AG09309 (cell line): ENCODE results near the gene DALRD3.

ENCODE experiments used
- DNase-seq: peaks from one replicate; pipeline ENCODE4 v3.0.0-alpha.2; 2010; ENCODE audit warnings: low read depth
- H3K4me3 ChIP-seq: 2 replicates; pipeline ENCODE4 v1.5.1; 2011; ENCODE audit warnings: mild to moderate bottlenecking, low read depth, low read length, moderate library complexity; ENCODE audit not compliant: control insufficient read depth
- TF ChIP-seq, protein P1 (sequence below): IDR thresholded peaks from 2 replicates; pipeline ENCODE4 v1.5.1; 2011; ENCODE audit warnings: mild to moderate bottlenecking, low read depth, low read length, inconsistent platforms; ENCODE audit not compliant: insufficient read depth, control insufficient read depth; ENCODE audit errors: missing control alignments

DALRD3 gene

DNA sequence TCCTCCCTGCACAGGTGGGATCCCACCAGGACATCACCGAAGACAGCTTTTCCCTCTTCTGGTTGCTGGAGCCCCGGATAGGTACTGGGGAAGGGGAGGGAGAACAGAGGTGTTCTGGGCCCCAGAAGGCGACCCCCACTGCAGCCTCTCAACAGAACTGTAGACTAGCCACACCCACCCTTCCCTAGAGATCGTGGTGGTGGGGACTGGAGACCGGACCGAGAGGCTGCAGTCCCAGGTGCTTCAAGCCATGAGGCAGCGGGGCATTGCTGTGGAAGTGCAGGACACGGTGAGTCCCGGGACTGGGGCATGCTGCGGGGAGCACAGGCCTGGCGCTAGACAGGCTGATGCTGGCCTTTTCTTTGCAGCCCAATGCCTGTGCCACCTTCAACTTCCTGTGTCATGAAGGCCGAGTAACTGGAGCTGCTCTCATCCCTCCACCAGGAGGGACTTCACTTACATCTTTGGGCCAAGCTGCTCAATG is 4.3 kb upstream of the DALRD3 start:
- H3K4me3 ChIP-seq: peak overlapping the region; percentile 76
- TF ChIP-seq, protein P1, sequence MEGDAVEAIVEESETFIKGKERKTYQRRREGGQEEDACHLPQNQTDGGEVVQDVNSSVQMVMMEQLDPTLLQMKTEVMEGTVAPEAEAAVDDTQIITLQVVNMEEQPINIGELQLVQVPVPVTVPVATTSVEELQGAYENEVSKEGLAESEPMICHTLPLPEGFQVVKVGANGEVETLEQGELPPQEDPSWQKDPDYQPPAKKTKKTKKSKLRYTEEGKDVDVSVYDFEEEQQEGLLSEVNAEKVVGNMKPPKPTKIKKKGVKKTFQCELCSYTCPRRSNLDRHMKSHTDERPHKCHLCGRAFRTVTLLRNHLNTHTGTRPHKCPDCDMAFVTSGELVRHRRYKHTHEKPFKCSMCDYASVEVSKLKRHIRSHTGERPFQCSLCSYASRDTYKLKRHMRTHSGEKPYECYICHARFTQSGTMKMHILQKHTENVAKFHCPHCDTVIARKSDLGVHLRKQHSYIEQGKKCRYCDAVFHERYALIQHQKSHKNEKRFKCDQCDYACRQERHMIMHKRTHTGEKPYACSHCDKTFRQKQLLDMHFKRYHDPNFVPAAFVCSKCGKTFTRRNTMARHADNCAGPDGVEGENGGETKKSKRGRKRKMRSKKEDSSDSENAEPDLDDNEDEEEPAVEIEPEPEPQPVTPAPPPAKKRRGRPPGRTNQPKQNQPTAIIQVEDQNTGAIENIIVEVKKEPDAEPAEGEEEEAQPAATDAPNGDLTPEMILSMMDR: no peak
- no peak for DNase-seq

DNA sequence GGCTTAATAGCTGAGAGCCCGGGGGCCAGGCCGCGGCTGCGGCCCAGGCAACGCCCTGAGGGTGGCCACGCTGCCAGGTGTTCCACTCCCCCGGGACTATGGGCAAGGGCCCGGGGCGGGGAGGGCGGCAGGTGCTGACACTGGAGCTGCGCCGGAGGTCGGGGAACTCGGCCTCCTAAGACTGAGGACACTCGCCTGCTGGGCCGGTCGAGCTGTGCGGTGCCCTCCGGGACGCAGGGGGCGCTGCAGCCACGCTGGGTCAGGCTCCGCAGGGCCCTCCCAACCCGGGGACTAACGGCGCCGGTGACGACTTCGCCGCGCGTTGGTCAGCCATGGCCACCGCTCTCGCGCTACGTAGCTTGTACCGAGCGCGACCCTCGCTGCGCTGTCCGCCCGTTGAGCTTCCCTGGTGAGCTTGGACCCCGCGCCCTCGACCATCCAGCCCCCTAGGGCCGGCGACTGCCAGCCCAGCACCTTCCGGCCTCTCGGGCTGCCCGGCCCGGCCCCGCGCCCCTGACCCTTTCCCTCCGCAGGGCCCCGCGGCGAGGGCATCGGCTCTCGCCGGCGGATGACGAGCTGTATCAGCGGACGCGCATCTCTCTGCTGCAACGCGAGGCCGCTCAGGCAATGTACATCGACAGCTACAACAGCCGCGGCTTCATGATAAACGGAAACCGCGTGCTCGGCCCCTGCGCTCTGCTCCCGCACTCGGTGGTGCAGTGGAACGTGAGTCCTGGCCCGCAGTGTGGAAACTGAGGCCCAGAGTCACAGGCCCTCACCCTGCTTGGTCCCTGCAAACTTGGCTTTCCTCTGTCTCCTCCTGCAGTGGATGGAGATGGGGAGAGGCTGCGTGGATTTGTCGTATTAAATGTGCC is 3.7 kb upstream of the DALRD3 start, which contains the start of gene NDUFAF3:
Gene NDUFAF3, plus strand, starts transcription at position 309 of the 875 bp plus-strand sequence. Its CDS starts 24 bp downstream, at position 333.
- peak within 1 kb of the TSS; percentile 76 for H3K4me3 ChIP-seq
- TF ChIP-seq, protein P1: peak; percentile 89
- peak; percentile 73 for DNase-seq

DNA sequence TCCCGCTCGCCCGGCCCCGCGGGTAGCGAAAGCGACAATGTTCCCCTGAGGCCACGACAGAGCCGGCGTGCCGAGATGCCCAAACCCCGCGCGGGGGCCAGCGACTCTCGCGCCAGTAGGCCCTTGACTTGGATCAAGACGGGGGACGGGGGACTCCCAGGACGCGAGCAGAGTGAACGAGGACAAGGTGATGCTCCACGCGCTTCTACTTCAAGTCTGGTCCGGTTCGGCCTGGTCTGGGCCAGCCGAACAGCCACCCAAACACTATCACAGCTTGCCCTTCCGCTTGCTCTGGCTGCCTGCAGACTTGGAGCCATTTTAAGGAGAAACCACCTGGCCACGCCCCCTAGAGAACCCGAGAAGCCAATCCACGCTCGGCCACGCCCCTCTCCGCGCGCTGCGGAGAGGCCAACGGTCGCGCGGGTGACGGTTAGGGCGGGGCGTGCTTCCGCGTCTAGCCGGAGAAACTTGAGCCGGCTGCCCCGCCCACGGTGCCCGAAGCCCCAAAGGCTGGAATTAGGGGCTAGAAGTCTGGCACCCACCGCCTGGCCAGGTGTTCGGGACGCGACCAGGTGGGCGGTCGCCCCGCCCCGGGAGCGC is 2.9 kb upstream of the DALRD3 start:
- peak; percentile 88 for DNase-seq
- peak overlapping the region; percentile 76 for H3K4me3 ChIP-seq
- TF ChIP-seq, protein P1: no peak

DNA sequence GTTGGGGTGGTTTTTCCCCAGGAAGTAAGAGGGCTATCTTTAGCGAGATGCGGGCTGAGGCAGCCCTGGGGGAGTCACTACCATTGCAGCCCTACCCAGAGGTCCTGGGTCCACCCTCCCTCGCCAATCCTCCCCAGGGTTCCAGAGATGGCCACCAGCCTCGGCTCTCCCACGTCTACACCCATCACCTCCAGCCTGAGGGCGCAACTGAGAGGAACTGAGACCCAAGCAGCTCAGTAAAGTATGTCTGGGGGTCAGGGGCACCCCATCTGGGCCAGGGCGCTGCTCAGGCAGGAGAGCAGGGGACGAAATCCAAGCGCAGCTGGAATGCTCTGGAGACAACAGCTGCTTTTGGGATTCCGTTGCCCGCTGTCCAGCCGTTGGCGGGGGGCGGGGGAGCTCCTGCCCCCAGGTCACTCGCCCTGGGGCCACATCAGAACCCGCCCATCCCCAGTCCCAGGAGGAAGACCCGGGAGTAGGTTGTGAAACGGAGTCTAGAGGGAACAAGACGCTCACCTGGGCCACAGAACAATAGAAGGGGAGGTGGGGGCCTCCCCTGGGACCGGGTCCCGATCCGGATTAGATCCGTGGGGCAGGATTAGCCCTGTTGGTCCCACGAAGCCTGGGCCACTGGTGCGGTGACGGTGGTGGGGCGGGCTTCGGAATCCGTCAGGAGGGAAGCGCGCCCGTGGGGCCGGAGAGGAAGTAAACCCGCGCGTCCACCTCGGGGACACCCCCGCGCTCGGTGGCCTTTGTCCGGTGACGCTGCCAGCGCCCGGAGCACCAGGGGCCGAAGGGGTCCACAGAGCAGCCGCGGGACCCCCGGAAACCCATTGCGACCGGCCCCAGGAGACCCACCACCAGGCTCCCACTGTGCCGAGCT is 2.2 kb upstream of the DALRD3 start:
- DNase-seq: no peak
- H3K4me3 ChIP-seq: peak overlapping the region; percentile 76
- TF ChIP-seq, protein P1: no peak

DNA sequence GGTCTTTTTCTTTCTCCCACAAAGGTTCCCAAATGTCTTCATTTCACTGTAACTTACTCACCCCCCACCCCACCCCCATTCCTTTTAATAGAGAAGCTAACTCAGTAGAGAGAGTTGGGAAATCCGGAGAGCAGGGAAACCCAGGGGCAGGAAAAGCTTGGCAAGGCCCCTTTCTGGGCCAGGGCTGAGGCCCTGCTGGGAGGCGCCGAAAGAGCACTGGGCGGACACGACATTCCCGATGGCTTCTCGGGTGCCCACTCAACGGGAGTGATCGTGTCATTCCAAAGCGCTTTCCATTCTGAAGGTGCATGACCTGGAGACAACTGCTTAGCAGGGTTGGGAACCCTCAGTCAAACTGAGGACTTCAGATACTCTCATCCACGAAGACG is 1.6 kb upstream of the DALRD3 start:
- TF ChIP-seq, protein P1: no peak
- no peak for DNase-seq
- H3K4me3 ChIP-seq: peak overlapping the region; percentile 76

DNA sequence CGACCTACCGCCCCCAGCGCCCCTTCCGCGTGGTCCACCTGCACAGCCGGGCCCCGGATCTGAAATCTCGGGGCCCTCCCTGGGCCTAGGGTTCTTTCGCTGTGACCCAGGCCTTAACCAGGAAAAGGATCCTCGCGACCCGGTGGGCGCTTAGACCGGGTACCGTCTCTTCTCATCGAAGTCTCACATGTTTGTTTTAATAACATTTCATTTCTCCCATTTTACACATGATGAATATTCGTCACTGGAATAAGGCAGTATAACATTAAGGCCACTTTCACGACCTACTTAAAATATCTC is 277 bp upstream of the DALRD3 start:
- H3K4me3 ChIP-seq: peak overlapping the region; percentile 79
- no peak for DNase-seq

More for the DNA sequence above, 277 bp upstream of the DALRD3 start:
- TF ChIP-seq, protein P1: no peak
